ENCODE data around the gene DCHS2.

The DCHS2 gene

GRCh38 chr4:154417373-154417673, 74.3 kb downstream of the DCHS2 start:
- Histone ChIP-seq H4K20me1 (ENCODE audit: insufficient read depth, low read length) (no peaks in the 10 kb centered on the region), H3K9ac (ENCODE audit: low read depth, low read length) (0 out of 2 replicates have a peak overlapping the region, but pooled peaks have one; percentile 7), H3K4me1 (ENCODE audit: insufficient read depth, low read length) (peaks cover 16% of the 10 kb centered on the region), H3K4me2 (ENCODE audit: insufficient read depth, low read length) (peak overlapping the region; percentile 68), H3K27ac (ENCODE audit: low read length) (no peak overlapping the region), H3K79me2 (ENCODE audit: insufficient read depth, low read length) (no peaks in the 10 kb centered on the region), H3K36me3 (ENCODE audit: insufficient read depth, low read length) (no peaks in the 10 kb centered on the region), H3K27me3 (ENCODE audit: insufficient read depth, low read length, poor library complexity) (peaks cover 22% of the 10 kb centered on the region), H3K9me3 (ENCODE audit: insufficient read depth, low read length, severe bottlenecking) (no peaks in the 10 kb centered on the region), H2AFZ (ENCODE audit: low read depth, low read length) (peak overlapping the region; percentile 41; the same call in 1 of the 2 replicates), H3K4me3 (ENCODE audit: low read depth in 1 of 2, low read length in 2 of 2) (peak overlapping the region in 1 of 2 experiments; percentile 49; a peak in 2 of 4 replicates)
- TF ChIP-seq CTCF (IDR thresholded peaks at IDR 0.05; ENCODE audit: borderline replicate concordance, extremely low read depth, low read length, poor library complexity, severe bottlenecking) (no peak), EZH2 (IDR thresholded peaks at IDR 0.05; ENCODE audit: borderline replicate concordance, low read depth, low read length, severe bottlenecking) (no peak)
- ATAC-seq (ENCODE audit: insufficient read depth, low read depth) (no peak), DNase-seq (no peak)

- Histone ChIP-seq H3K79me2 (ENCODE audit: insufficient read depth, low read length) (no peaks in the 10 kb centered on the region), H3K9me3 (ENCODE audit: insufficient read depth, low read length, severe bottlenecking) (no peaks in the 10 kb centered on the region), H3K4me2 (ENCODE audit: insufficient read depth, low read length) (peak overlapping the region; percentile 68), H3K4me3 (ENCODE audit: low read depth in 1 of 2, low read length in 2 of 2) (peak overlapping the region in 1 of 2 experiments; percentile 49; a peak in 1 of 4 replicates), H3K27me3 (ENCODE audit: insufficient read depth, low read length, poor library complexity) (peaks cover 22% of the 10 kb centered on the region), H3K36me3 (ENCODE audit: insufficient read depth, low read length) (no peaks in the 10 kb centered on the region), H3K9ac (ENCODE audit: low read depth, low read length) (no peak overlapping the region), H3K4me1 (ENCODE audit: insufficient read depth, low read length) (peaks cover 16% of the 10 kb centered on the region), H2AFZ (ENCODE audit: low read depth, low read length) (no peak overlapping the region), H4K20me1 (ENCODE audit: insufficient read depth, low read length) (no peaks in the 10 kb centered on the region), H3K27ac (ENCODE audit: low read length) (no peak overlapping the region)
- no peak for TF ChIP-seq EZH2 (IDR thresholded peaks at IDR 0.05; ENCODE audit: borderline replicate concordance, low read depth, low read length, severe bottlenecking)
- TF ChIP-seq CTCF (IDR thresholded peaks at IDR 0.05; ENCODE audit: borderline replicate concordance, extremely low read depth, low read length, poor library complexity, severe bottlenecking): no peak
- DNase-seq (no peak), ATAC-seq (ENCODE audit: insufficient read depth, low read depth) (no peak)
These were observed 75.4 kb downstream of the DCHS2 start for GRCh38 chr4:154416190-154416547.

GRCh38 chr4:154415313-154415712, 76.3 kb downstream of the DCHS2 start:
- Histone ChIP-seq H3K36me3 (ENCODE audit: insufficient read depth, low read length) (no peaks in the 10 kb centered on the region), H4K20me1 (ENCODE audit: insufficient read depth, low read length) (no peaks in the 10 kb centered on the region), H3K9ac (ENCODE audit: low read depth, low read length) (no peak overlapping the region), H3K27ac (ENCODE audit: low read length) (no peak overlapping the region), H3K9me3 (ENCODE audit: insufficient read depth, low read length, severe bottlenecking) (no peaks in the 10 kb centered on the region), H3K27me3 (ENCODE audit: insufficient read depth, low read length, poor library complexity) (peaks cover 22% of the 10 kb centered on the region), H3K4me3 (ENCODE audit: low read depth in 1 of 2, low read length in 2 of 2) (no peak overlapping the region), H2AFZ (ENCODE audit: low read depth, low read length) (no peak overlapping the region), H3K4me2 (ENCODE audit: insufficient read depth, low read length) (no peak overlapping the region), H3K4me1 (ENCODE audit: insufficient read depth, low read length) (peaks cover 16% of the 10 kb centered on the region), H3K79me2 (ENCODE audit: insufficient read depth, low read length) (no peaks in the 10 kb centered on the region)
- TF ChIP-seq CTCF (IDR thresholded peaks at IDR 0.05; ENCODE audit: borderline replicate concordance, extremely low read depth, low read length, poor library complexity, severe bottlenecking): no peak
- TF ChIP-seq EZH2 (IDR thresholded peaks at IDR 0.05; ENCODE audit: borderline replicate concordance, low read depth, low read length, severe bottlenecking): no peak
- ATAC-seq (ENCODE audit: insufficient read depth, low read depth) (no peak), DNase-seq (no peak)

GRCh38 chr4:154414796-154415195, 76.8 kb downstream of the DCHS2 start:
- Histone ChIP-seq H3K4me1 (ENCODE audit: insufficient read depth, low read length) (peaks cover 16% of the 10 kb centered on the region), H3K4me3 (ENCODE audit: low read depth in 1 of 2, low read length in 2 of 2) (no peak overlapping the region), H2AFZ (ENCODE audit: low read depth, low read length) (no peak overlapping the region), H3K27ac (ENCODE audit: low read length) (no peak overlapping the region), H4K20me1 (ENCODE audit: insufficient read depth, low read length) (no peaks in the 10 kb centered on the region), H3K4me2 (ENCODE audit: insufficient read depth, low read length) (no peak overlapping the region), H3K9ac (ENCODE audit: low read depth, low read length) (no peak overlapping the region), H3K9me3 (ENCODE audit: insufficient read depth, low read length, severe bottlenecking) (no peaks in the 10 kb centered on the region), H3K36me3 (ENCODE audit: insufficient read depth, low read length) (no peaks in the 10 kb centered on the region), H3K79me2 (ENCODE audit: insufficient read depth, low read length) (no peaks in the 10 kb centered on the region), H3K27me3 (ENCODE audit: insufficient read depth, low read length, poor library complexity) (peaks cover 22% of the 10 kb centered on the region)
- TF ChIP-seq CTCF (IDR thresholded peaks at IDR 0.05; ENCODE audit: borderline replicate concordance, extremely low read depth, low read length, poor library complexity, severe bottlenecking): no peak
- no peak for TF ChIP-seq EZH2 (IDR thresholded peaks at IDR 0.05; ENCODE audit: borderline replicate concordance, low read depth, low read length, severe bottlenecking)
- DNase-seq: no peak
- no peak for ATAC-seq (ENCODE audit: insufficient read depth, low read depth)
